ENCODE results near the gene RIMS4. TPM values are rescaled to one million over a fixed set of nuclear protein-coding genes. Genes with fewer than 3 reads are reported as not detected.
A peak's percentile ranks its signal among the peaks of the same experiment; 100 is the strongest.

Gene RIMS4
- total and polyA plus RNA-seq, 2 of the 13 experiments (the other 11 are each of a cell fraction or from before 2014, with no cell fraction given) = 0.01 to 0.07 TPM

DNA sequence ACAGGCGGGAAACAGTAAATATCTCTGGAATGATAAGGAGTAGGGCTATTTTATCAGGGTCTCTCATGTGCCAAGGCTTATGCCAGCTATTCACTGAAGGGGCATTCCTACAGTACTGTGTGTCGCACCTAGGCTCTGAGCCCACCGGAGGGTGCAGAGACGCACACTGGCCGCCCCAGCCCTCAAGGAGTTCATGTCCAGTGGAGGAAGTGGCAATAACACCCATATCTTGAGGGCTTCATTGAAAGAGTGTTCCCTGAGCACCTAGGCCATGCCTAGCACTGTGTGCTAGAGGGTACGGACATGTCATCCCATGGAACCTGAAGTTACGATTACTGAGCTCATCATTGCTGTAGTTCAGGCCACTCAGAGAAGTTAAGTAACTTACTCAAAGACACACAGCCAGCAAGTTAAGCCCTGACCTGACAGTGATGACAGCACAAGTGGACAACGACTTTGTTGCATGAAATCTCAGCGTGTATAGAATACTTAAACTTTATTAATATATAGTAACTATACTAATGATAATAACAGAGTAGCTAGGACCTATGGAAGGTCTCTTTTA lies 86.5 kb downstream of the RIMS4 start:
- Histone ChIP-seq H3K79me2 (ENCODE audit: insufficient read depth, low read length) (no peaks in the 10 kb centered on the region), H3K4me2 (ENCODE audit: low read depth, low read length) (no peak overlapping the region), H3K9me3 (ENCODE audit: low read length) (no peaks in the 10 kb centered on the region), H3K9ac (ENCODE audit: insufficient read depth, low read depth, low read length) (no peak overlapping the region), H3K4me1 (ENCODE audit: insufficient read depth, low read length) (peaks cover 7% of the 10 kb centered on the region; the same call in 1 of the 2 replicates), H4K20me1 (ENCODE audit: insufficient read depth, low read length) (no peaks in the 10 kb centered on the region), H3K36me3 (replicated peaks in 1 of 2; ENCODE audit: control insufficient read depth in 1 of 2, insufficient read depth in 2 of 2, low read length in 2 of 2) (no peaks in the 10 kb centered on the region), H3K27ac (ENCODE audit: extremely low read length, insufficient read depth, low read length) (no peak overlapping the region), H3K27me3 (ENCODE audit: control insufficient read depth in 1 of 2, insufficient read depth in 2 of 2, low read length in 2 of 2) (peaks cover 2 to 32% of the 10 kb centered on the region in 2 experiments; a peak in 3 of 5 replicates), H3K4me3 (replicated peaks in 1 of 3; ENCODE audit: insufficient read depth in 1 of 3, low read depth in 2 of 3, low read length in 3 of 3) (no peak overlapping the region), H2AFZ (ENCODE audit: low read length) (no peak overlapping the region)
- no peak for FAIRE-seq
- no peak for DNase-seq (ENCODE audit: low spot score)
- CTCF ChIA-PET (ENCODE audit: low intra/inter-chr PET ratio, low total read pairs) = no interaction called here
- BruUV-seq (replicated peaks) = no TSS peak
- intact Hi-C loops (cut with micrococcal nuclease; ENCODE audit: unreplicated experiment) (no loop called here), in situ Hi-C loops (cut with HindIII; ENCODE audit: extremely low pct_ligation_motif_present, low pct_unique_long_range_greater_than_20kb) (no loop called here)
- no peak for ATAC-seq
- POLR2A ChIA-PET = no interaction called here
- 44% methylated on average over 9 of the region's 9 CpGs for WGBS (ENCODE audit: low lambda C conversion rate)
- TF ChIP-seq AKAP8 (CRISPR knock-in tag; IDR thresholded peaks at IDR 0.05) (no peak), MBD4 (IDR thresholded peaks at IDR 0.05; ENCODE audit: borderline replicate concordance, low read length) (no peak), TEAD3 (CRISPR knock-in tag; optimal IDR thresholded peaks at IDR 0.05; ENCODE audit: borderline replicate concordance) (no peak), ZSCAN31 (CRISPR knock-in tag; IDR thresholded peaks at IDR 0.05; ENCODE audit: low read depth) (no peak), HNRNPL (IDR thresholded peaks at IDR 0.05; ENCODE audit: low read depth, low read length) (no peak), GABPB1 (CRISPR knock-in tag; IDR thresholded peaks at IDR 0.05) (no peak), ZNF768 (CRISPR knock-in tag; IDR thresholded peaks at IDR 0.05) (peak; percentile 73)
- TF ChIP-seq, protein P1, sequence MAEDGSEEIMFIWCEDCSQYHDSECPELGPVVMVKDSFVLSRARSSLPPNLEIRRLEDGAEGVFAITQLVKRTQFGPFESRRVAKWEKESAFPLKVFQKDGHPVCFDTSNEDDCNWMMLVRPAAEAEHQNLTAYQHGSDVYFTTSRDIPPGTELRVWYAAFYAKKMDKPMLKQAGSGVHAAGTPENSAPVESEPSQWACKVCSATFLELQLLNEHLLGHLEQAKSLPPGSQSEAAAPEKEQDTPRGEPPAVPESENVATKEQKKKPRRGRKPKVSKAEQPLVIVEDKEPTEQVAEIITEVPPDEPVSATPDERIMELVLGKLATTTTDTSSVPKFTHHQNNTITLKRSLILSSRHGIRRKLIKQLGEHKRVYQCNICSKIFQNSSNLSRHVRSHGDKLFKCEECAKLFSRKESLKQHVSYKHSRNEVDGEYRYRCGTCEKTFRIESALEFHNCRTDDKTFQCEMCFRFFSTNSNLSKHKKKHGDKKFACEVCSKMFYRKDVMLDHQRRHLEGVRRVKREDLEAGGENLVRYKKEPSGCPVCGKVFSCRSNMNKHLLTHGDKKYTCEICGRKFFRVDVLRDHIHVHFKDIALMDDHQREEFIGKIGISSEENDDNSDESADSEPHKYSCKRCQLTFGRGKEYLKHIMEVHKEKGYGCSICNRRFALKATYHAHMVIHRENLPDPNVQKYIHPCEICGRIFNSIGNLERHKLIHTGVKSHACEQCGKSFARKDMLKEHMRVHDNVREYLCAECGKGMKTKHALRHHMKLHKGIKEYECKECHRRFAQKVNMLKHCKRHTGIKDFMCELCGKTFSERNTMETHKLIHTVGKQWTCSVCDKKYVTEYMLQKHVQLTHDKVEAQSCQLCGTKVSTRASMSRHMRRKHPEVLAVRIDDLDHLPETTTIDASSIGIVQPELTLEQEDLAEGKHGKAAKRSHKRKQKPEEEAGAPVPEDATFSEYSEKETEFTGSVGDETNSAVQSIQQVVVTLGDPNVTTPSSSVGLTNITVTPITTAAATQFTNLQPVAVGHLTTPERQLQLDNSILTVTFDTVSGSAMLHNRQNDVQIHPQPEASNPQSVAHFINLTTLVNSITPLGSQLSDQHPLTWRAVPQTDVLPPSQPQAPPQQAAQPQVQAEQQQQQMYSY (CRISPR knock-in tag; IDR thresholded peaks at IDR 0.05) = no peak
